GM21737 (cell line): ENCODE measurements around the gene RAI14.

Experiments
- ATAC-seq: cut with Tn5 transposase; IDR thresholded peaks from one replicate; pipeline ENCODE4 v1.9.1; 2021; ENCODE audit warnings: mild to moderate bottlenecking, moderate library complexity; ENCODE audit not compliant: unreplicated experiment

Gene RAI14

DNA sequence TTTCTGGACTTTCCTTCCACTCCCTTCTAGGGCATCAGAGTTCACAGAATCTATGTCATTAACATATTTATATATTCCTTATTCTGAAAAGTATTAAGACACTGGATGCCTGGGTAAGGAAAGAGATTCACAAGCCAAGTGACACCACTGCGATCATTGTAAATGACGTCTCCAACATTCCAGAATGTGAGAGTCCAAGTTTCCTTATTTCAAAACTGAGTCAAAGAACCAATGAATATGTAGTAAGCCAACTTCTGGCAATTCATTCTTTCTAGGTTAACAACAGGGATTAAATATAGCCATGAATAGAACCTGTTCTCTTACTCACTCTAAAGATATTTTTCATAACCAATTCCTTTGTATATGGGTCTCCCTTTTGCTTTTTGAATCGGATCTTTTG is 18.1 kb downstream of the RAI14 start:
- no peak for ATAC-seq

DNA sequence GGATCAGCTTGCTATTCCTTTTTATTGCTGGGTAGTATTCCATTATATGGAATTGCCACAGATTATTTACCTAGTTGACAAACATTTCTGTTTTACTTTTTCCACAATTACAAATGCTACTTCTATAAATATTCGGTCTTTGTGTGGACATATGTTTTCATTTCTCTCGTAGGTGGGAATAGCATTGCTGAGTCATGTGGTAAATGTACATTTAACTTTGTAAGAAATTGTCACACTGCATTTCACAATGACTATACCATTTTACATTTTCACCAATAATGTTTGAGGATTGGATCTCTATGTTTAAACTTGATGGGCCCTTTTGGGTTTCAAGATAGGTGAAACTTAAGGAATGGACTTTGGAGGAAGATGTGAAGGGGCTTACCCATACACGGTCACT is 19.7 kb downstream of the RAI14 start:
- ATAC-seq: no peak

DNA sequence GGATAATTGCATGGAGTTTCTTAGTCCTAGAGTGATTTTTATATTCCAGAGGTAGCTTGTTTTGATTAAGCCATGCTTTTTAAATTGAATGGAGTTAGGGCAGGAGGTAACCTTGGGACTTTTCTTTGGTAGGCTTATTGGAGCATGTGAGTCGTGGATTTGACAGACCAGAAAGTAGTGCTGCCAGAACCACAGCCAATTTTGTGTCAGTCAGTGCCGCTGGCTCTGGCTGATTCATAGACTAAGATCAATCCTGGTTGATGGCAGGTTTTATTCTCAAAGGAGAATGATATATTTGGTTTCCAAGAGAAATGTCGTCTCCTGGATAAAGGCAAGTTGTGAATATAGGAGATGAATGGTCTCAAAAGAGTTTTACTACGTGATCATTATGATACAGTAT is 20.3 kb downstream of the RAI14 start:
- no peak for ATAC-seq

DNA sequence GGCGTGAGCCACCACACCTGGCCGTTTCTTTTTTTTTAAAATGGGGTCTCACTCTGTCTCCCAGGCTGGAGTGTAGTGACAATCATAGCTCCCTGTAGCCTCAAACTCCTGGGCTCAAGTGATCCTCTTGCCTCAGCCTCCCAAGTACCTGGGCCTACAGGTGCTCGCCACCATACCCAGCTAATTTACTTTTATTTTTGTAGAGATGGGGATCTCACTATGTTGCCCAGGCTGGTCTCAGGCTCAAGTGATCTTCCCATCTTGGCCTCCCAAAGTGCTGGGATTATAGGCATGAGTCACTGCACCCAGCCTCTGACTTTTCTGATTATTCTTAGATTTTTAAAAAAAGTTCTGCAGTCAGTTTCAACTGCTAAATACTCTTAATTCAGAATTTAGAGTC is 21.3 kb downstream of the RAI14 start:
- no peak for ATAC-seq

DNA sequence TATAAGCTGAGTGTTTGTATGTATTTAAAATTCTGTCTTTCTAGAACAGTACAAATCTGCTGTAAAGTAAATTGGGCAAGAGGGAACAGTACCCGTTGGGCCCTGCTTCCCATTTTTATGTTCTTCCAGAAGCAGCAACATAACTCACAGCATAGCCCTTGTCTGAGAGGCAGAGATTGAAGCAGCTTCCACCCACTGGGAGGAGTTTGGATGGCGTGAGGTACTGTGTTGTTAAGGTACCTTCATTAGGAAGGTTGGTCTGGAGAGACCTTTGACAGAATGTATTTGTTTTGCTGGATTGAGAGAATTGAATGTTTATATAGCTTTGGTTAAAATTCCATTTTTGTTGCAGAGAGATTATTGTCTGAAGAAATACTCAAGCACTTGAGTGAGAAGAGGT is 24.8 kb downstream of the RAI14 start:
- ATAC-seq: no peak

DNA sequence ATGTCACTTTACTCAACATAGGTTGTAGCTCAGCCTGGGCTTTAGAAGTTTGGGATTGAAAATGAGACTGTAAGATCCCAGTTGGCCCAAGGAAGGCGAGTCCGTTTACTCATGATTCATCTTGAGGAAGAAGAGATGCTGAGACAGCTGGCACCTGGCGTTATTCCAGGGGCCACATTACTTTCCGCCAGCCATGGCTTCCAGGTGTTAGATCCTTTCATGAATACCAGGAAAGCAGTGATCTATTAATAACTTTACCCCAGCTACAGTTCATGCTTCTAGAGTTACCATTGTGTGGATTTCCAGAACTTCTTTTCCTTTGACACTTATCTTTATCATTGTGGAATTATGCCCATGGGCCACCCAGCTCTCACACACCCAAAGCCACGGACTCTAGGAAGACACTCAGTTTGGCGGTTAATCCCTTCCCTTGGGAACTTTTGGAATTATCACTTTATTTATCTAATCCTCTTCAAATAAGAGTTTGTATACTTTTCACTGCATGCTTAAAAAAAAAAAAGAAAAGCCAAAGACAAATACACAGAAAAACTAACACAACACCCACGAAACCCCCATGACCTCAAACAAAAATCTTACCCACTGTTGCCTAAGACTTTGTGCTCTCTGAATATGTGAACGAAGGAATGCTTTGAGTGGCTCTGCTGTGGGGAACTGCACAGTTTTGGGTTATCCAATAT is 26.9 kb downstream of the RAI14 start:
- no peak for ATAC-seq

DNA sequence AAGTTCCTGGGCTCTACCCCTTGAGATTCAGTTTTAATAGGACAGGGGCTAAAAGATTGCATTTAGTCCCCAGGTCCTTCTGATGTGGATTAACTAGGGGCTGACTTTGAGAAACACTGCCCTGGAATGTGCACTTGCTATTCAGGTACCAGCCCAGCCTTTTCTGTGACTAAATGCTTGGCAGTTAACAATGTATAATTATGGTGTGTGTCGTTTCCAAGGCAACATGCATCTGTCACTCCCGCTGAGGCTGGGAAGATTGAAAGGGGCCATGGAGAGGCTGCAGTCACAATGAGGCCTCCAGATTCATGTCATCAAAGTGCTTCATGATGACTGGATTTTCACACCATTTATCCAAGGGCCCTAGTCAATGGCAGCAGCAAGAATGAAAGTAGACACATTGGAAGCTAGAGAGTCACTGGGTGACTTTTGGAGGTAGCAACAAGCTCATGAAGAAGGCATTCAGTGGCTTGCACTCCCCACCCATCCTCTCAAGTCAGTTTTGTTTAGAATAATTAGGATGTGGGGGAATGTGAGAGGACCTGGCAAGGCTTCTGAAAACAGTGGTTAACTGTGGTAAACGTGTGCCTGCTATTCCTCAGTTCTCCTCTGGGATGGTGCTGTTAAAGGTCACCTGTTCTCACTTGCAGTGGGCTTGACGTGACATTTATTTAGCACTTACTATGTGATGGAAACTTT is 28.3 kb downstream of the RAI14 start:
- ATAC-seq: no peak

DNA sequence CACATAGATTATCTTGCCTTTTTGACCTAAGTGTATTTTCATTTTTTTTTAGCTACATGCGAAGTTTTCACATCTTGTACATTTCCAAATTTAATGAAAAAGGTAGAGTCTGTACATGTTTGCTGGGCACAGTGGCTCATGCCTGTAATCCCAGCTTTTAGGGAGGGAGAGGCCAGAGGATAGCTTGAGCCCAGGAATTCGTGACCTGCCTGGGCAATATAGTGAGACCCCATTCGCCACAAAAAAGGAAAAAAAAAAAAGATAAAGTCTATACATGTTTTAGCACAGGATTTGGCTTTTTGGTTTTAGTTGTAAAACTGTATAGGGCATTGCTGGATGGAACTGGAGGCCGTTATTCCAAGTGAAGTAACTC is 28.8 kb downstream of the RAI14 start:
- no peak for ATAC-seq

DNA sequence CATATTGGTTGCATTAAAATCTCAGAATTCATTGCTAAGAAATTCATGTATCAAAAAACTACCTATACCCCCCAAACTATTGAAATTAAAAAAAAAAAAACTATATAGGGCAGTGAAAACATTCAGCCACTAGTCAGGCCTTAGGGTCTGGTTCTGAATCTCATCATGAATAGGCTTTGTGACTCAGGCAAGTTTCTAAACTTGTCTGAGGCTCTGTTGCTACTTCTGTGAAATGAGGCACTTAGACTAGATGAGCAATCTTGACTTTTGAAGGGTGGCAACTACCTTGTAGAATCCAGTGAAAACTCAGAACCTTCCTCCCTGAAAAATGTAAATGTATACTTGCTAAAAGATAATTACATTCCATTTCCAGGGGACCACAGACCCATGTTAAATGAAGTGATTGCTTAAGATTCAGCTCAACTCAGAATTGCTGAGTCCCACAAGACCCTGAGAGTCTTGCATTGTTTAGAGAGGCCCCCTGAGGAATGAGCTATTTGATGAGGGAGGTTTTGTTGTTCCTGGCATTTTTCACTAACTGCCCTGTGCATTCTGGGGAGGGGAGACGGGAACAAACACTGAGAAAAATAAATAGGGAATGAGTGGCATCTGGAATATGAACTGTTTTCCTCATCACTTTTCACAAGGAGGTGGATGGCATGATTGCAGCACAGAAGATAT is 29.5 kb downstream of the RAI14 start:
- ATAC-seq: no peak

DNA sequence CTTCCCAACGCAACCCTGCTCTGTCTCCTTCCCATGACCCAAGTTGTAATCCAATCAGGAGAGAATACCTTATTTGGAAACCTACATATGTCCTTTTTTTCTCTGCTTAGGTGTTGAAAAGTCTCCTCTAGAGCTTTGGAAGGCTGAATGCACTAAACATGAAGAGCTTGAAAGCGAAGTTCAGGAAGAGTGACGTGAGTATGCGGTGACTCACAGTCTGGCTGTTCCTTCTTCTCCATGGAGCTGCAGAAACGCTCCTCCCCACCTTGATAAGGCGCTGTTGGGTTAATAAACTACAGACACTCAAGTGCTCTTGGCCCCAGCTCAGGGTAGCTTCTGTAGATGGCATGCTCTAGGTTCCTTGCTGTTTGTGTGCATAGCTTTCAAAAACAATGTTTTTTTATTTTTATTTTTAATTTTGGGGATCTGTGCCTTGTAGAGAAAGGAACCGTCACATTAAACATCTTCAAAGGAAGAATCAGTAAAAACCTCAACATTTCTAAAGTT is 30.7 kb downstream of the RAI14 start:
- no peak for ATAC-seq

DNA sequence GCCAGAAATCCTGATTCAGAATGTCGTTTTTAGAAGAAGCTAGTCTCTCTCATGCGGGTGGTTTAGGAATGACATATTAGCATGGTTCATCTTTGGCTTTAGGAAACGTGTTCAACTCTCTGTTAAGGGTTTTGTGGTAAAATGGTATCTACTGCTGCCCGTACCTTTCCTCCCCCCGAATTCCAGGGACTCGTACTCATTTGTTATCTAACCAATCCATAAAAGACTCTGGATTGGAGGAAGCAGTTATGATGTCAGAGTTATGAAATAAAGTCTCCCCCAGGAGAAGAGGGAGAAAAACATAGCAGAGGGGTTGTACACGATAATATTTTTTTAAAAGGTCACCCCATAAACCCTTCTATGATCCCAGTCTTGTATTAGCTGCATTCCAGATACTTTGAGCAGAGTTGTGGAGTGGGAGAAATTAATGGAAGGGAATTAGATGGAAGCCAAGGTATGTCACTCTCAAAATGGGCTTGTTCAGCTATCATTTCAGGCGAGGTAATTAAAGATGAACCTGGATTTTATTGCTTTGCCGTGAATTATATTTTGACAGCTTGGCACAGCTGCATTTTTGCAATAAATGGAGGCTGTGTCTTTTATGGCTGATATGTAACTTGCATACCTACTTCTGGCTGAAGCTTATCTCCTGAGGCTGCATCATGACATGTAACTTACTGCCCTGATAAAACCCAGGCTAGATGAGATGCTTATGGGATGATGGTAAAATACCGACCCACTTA is 31.3 kb downstream of the RAI14 start:
- ATAC-seq: no peak

DNA sequence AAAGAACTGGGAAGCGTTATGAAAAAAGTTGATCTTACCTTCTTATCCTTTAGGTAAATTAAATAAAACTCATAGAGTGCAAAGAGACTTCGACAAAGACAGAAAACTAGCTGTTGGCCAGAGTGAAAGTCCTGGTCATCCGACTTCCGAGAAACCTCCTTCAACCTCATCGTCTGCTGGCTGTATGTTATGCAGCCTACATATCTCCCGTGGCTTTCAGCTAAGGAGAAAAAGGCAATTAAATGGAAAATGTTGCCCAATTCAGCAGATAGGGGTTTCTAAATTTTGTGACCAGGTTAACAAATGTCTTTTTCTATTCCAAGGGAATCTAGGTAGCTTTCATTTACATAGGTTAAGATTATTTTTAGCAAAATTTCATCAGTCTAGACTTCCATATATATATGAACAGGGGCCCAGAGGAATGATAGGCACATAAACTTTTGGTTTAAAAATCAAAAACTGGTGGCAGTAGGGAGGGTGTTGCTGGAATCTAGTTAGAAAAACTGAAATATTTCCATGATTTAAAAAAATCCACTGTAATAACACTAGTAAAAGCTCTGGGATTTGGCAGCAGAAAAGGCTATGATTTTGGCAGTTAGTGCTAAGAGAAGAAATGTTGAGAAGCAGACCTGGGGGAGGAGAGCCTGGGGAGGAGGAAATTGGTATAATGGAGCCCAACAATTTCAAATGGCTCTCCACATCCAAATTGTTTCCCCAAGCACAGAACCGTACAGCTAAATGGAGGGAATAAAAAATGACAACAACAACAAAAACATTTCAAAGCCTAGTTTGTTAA is 32.1 kb downstream of the RAI14 start:
- no peak for ATAC-seq

DNA sequence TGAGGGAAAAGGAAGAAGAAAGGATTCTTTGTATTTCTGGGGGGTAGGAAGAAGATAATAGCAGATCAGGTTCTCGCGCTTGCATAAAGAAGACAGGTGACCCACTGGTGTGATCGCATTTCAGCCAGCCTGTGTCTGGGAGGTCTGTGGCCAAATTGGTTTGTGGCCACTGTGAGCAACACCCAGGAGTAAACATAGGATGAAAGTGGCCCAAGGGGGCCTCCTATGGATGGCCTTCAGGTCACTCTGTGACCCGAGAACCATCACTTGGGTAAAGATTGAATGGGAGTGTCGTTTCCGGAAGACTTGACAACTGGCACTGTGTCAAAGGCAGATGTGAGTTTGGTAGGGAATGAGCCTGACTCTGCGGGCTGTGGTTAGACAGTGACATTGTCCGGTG is 34.2 kb downstream of the RAI14 start:
- ATAC-seq: no peak

DNA sequence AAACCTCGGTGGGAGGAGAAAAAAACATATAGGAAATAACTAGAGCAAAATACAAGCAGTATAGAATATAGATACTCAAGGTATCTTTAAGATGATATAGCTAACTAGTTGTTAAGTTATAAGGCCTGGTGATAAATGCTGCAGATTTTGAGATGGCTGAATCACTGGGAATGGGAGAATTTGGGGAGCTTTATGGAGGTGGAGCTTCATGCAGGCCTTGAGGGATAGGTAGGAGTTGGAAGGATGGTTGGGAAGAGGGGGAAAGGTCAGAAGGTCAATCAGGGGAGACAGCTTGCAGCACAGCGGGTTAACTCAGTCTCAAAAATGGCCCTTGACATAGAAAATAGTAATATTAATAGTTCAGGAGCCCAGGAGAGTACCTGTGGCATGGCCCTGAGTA is 34.8 kb downstream of the RAI14 start:
- ATAC-seq: no peak

DNA sequence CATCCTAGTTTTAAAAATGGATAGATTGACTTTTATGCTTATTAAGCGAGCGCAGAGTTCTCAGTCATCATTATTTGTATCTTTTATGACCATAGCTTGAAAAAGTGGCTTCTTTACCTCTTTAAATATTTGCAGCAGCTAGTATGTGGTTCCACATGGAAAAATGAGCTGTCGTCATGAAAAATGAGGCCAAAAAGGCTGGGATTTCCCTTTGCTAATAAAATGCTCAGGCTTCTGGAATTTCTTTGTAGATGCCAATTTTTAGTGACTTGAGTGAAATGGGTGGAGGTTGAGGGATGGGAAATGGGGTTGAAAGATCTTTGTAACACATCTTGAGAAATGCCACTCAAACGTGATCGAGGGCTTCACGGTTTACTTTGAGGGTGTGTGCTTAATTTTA is 35.2 kb downstream of the RAI14 start:
- ATAC-seq: no peak

DNA sequence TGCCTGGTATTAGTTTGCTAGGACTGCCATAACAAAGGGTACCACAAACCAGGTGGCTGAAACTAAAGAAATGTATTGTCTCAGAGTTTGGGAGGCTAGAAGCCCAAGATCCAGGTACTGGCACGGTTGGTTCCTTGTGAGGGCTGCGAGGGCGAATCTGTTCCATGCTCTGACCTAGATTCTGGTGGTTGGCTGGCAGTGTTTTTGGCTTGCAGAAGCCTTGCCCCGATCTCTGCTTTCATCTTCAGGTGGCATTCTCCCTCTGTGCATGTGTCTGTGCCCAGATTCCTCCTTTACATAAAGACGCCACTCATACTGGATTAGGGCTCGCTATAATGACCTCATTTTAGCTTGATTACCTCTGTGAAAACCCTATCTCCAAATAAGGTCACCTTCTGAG is 36.7 kb downstream of the RAI14 start:
- ATAC-seq: no peak

DNA sequence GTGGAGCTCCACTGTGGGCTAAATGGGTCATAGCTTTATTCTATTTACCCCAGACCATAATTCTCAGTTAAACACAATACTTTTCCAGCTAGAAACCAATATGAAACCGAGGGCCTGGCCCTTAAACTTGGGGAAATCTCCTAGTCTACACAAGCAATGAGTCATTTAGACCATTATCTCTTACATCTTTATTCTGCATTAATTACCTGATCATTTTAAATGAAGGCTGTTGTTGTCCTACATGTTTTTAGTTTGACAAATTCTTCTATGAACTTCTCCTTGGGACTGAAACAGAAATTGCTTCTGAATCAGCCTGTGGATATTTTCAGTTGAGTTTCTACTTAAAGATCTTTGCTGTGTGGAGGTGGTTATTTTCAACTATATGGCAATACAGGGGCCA is 37.9 kb downstream of the RAI14 start:
- ATAC-seq: no peak

DNA sequence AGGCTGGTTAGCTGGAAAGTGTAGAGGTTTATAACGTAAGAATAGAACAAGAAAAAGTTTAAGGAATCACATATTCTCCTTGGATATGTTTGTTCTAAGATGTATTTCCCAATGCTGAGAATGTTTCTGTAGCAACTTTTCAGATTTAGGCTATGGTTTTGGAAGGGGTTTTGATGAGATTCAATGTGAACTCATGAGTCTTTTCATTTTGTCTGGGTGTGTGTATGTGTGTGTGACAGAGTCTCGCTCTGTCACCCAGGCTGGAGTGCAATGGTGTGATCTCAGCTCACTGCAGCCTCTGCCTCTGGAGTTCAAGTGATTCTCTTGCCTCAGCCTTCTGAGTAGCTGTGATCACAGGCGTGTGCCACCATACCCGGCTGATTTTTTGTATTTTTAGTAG is 38.6 kb downstream of the RAI14 start:
- no peak for ATAC-seq

DNA sequence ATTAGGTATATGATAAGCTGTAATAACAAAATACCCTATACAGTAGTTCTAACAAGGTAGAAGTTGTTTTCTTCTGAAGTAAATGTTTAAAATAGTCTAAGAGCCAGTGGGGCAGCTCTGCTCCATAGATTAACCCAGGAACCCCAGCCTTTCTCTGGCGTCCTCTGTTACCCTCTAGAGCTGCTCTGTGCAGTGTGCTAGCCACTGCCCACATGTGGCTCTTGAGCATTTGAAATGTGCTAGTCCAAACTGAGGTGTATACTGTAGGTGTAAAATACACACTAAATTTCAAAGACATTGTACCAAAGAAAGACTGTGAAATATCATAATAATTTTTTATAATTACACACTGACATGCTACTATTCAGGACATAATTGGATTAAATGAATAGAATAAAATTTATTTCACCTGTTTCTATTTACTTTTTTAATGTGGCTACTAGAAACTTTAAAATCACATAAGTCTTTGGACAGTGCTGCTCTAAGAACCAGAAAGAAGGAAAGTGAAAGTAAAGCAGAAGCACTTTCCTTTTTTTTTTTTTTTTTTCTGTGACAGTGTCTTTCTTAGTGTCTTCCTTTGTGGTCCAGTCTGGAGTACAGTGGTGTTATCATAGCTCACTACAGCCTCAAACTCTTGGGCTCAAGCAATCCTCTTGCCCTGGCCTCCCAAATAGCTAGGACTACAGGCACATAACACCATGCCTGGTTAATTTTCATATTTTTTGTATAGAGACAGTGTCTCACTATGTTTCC is 39.3 kb downstream of the RAI14 start:
- ATAC-seq: no peak
